NCI-H1417 treated with DMSO at 0.1 percent for 48 hours (cell line): Measurements from ENCODE around the gene NOP14.
A peak's percentile ranks its signal among the peaks of the same experiment; 100 is the strongest.
"Not testable (repeated sequence)": the region's sequence is repeated elsewhere in the genome, so short reads cannot be mapped to it uniquely, and the experiment has no call there.

Experiments
- DNase-seq: peaks from one replicate; lab custom pipeline; 2025; lab: John Stamatoyannopoulos, UW

NOP14 gene

DNA sequence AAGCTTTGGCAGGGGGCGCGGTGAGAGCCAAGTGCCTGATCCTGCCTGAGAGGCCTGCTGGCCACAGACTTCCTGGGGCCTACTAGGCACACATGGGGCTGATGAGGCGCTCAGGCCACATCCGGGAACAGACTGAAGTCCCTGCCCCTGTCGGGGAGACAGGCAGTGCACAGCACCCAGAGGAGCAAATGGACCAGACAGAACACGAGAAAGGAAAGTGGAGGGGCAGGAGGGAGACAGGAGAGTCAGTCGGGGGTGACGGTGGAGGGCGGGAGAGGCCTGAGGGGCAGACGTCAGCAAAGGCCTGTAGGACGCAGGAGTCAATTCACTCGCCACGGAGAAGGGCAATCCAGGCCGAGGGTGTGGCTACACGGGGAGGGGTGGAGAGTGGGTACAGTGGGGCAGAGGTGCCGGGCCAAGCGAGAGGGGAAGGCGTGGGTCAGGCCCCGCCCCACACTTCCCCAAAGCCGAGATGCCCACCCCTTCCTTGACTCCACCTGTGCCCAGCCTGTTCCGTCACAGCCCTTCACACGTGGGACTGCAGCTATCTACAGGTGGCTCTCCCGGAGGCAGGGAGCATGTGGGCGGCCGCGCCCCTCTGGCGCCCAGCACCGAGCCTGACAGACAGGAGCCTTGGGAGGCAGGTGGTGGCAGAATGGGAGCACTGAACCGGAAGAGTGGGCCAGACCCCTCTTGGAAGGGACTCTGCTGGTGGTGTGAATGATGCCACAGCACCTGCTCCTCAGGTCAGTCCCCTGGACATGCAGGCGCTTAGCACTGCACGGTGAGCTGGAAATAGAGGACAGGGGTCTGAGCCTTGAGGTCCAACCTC lies 20.5 kb downstream of the NOP14 start:
- DNase-seq = no peak

DNA sequence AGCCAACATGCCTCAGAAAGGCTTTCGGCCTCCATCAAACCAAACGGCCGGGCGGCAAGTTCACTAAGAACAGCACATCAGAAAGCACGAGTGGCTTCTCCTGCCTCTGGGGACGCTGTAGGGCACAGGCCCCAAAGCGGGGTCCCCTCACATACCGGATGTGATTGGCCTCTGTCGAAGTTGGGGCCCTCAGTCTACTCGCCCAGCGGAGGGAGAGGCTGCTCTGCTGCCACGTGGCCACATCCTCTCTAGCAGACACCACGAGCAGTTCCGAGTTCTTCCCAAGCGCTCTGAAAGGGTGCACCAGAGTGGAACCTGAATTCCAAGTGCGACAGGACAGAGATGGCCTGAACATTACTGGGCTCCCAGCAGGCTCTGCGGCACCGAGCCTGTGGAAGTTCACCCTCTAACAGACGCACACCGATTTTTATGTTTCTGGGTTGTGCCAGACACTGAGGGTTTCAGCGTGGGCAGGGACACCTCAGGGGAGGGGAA lies 21.1 kb downstream of the NOP14 start:
- DNase-seq = no peak

DNA sequence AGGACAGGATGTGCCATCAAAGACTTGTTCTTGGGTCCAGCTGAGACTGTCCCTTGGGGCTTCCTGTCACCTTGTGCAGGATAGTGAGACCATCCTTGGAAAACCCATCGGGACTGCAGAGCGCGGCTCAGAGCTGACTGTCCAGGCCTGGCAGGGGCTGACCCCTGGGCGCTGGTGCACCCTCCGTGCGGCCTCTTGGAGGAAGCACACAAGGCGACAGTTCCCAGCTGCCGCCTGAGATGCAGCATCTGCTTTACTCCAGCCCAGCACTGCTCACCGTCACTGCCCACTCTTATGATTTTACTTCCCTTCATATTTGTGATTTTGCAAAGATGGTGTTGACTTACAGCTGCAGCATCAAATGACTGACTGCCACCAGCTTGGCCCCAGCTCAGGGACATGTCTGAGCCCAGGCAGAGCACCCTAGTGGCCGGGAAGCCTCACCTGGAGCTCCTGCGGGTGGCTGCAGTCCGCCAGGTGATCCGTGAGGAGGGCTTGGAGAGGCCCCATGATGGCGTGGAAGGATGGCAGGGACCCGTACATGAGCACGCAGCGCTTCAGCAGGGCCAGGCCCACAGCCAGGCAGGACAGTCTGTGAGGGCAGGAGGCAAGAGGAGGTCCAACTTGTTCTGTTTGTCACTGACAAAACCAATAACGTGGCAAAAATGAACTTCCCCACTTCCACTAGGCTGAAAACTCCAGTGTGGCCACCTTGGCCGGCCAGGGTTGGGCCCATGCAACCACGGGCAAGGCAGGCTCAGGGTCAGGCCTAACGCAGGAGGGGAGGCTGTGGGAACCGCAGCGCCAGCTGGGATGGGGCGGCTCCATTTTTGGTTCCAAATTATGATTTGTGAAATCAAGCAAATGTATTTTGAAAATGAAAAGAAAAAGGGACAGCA lies 21.8 kb downstream of the NOP14 start:
- no peak for DNase-seq

DNA sequence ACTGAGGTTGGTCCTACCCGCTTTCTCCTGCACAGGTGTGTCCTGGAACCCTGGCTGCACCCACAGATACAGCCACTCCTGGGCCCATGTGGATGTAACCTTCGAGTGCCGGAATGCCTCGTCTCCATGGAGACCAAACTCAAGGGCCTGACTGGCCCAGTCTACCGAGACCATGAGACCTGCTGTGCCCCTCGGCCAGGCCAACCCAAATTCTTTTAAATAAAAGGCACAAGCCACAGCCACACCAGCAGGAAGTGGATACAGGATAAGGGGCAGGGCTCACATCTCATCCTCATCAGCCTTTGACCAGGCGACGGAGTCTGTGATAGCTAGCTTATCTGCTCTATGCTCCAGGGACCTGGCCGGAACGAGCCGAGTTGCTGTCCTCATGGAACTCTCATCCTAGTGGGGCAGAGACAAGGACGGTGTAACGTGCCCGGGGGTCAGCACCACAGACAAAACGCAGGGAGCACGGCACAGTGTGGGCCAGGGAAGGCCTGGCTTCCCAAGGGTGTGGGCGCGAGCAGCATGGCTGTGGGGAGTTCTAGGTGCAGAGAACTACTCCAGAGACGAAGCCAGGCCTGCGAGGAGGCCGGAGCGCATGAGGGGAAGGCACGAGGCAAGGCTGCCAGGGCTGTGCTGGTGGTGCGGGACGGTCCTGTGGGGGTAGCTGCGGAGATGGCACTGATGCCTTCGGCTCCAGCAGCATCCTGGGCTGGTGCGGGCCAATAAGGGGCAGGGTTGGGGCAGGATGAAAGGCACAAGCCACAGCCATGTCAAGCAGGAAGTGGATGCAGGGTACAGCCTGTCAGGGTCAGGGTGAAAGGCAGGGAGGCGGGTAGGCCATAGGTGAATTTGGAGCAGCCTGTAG lies 22.7 kb downstream of the NOP14 start:
- DNase-seq = no peak

DNA sequence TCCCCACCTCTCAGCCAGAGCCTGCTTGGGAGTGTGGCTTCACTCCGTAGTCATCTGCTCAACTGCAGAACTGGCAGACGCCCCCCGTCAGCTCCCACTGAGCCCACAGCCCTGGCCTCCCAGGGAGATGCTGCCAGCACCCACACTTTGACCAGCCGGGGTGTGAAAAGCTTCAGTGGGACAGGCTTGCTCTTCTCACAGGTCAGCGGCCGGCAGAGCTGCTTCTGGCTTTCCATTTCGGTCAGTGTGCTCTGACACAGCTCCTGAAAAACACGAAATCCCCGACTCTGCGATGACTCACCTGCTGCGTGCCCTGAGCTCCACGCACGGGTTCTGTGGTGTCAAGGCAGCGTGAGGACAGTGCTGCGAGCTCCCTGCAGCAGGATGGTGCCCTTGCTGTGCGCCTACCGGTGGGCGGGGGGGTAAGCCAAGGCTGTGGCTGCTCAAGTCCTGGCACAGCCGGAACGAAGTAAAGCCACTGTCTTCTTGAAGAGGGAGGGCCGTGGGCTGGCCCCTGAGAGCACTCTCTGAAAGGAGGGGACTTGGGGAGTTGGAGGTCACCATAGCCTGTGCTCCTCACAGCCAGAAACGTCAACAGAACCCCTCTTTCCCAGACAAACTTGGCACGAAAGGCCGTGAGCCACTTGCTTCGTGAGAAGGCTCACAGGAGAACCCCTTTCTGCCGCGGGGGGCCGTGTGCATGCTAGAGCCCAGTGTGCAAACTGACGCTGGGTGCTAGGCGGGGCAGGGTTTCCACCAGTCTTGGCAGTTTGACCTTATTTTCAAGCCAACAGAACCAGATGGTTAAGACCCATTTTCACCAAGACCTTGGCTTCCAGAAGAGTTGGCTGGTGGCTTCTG lies 23.6 kb downstream of the NOP14 start:
- DNase-seq = no peak

DNA sequence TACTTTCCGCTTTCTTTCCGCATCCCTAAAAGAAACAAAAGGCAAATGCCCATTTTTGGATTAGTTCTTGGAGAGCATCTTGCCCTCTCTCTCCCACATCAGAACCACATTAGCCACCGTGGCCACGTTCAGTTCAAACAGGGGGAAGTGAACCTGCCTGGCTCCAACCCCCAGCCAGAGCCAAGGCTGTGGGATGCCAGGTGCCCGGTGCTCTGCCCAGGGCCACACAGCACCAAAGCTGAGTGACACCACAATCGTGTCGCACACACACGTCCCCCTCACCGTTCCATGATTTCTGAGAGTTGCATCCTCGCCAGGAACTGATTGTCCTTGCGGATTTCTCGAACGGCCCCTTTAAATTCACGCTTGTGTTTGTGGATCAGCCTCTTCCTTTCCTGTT lies 24.3 kb downstream of the NOP14 start:
- DNase-seq = no peak

DNA sequence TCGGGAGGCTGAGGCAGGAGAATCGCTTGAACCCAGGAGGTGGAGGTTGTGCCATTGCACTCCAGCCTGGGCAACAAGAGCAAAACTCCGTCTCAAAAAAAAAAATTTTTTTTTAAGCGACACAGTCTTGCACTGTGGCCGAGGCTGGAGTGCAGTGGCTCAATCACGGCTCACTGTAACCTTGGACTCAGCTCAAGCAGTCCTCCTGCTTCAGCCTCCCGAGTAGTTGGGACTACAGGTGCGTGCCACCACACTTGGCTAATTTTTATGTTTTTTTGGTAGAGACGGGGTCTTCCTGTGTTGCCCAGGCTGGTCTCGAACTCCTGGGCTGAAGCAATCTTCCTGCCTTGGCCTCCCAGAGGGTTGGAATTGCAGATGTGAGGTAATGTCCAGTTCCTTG lies 24.8 kb downstream of the NOP14 start:
- DNase-seq = not testable (repeated sequence)

DNA sequence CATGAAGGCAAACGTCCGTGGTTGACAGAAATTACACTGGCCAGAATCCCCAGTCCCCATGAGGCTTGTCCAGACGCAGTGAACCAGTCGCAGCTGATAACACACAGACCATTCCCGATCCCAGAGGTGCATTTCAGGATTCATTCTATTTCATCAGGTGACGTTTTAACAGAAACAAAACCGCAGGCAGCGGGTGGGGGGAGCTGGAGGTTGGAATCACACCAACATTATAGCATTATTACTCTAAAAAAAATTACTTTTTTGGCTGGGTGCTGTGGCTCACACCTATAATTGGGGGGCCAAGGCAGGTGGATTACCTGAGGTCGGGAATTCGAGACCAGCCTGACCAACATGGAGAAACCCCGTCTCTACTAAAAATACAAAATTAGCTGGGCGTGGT lies 25.2 kb downstream of the NOP14 start:
- DNase-seq = no peak

DNA sequence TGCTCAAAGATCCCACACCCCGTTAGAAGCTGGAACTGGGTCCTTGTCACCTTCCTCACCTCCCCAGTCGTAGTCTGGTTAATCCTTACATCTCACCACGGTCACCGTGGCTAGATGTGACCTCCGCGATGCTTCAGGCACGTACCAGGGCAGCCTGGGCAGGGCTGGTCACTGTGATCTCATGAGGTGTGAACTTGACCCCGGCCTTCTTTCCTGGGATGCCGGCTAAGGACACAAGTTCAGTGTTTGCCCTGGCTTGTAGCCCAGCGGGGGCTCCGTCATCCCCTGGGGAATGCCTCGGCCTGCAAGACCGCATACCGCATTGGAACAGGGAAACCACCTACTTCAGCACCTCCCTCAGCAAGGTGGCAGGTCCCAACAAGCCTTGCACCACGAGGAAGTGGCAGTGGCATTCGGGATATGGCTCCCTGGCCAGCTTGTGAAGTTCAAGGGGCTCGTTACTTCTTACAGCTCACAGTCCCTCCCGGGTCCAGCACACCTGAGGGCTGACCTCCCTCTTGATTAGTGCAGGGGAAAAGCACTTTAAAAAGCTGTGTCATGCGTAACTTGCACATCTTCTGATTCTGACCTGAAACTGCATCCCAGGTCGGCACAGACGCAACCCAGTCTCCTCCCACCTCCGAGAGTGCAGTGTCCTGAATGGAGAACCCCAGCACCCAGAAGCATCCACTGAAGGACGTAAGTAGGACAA lies 25.9 kb downstream of the NOP14 start:
- DNase-seq = no peak

DNA sequence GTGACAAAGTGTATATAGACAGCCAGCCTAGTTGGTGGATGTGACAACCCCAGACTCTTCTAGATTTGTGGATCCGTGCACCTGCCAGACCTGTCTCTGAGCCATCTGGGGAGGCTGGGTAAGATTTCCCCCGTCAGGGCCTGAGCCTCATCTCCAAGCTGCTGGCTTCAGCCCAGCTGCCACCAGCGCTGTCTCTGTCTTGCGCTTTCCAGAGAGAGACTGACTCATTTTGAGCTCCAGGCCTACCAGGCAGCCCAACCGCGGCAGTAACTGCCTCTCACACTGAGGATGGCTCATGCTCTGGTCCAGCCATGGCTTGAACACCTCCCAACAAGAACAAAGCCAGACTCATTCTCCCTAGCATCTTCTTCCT lies 26.4 kb downstream of the NOP14 start:
- DNase-seq = no peak

DNA sequence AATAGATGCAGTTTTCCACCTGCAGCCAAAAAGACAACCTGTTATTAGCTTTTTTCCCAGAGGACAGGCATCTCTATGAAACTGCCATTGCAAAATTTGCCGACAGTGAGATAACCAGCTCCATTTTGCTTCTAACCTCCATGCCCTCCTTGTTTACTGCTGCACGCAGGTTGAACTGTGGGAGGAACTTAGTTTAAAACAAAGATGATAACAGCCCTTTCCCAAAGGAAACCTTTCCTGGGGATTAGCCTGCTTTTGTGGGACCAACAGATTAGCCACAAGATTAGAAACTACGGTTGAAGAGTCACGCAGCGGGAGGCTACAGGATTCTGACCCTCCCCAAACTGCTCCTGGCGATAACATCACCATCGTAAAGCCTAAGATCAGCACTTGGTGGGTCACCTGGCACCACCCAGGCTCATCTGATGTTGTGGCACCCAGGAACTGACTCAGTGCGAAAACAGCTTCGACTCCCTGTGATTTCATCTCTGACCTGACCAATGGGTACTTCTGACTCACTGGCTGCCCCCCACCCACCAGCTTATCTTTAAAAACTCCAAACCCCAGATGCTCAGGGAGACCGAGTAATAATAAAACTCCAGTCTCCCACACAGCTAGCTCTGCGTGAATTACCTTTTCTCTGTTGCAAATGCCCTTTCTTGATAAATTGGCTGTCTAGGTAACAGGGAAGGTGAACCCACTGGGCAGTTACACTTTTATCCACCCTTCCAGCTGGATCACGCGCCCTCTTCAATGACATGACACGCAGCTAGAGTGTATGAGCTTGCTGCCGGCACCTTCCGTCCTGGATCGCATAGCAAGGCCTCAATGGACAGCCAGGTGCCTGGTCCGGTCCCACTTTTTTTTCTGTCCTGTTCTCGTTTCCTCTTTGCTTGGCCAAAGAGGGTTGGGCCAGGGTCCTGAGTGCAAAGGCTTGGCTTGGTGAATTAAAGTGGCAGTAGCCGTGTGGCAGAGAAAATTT lies 27.2 kb downstream of the NOP14 start:
- DNase-seq = no peak

DNA sequence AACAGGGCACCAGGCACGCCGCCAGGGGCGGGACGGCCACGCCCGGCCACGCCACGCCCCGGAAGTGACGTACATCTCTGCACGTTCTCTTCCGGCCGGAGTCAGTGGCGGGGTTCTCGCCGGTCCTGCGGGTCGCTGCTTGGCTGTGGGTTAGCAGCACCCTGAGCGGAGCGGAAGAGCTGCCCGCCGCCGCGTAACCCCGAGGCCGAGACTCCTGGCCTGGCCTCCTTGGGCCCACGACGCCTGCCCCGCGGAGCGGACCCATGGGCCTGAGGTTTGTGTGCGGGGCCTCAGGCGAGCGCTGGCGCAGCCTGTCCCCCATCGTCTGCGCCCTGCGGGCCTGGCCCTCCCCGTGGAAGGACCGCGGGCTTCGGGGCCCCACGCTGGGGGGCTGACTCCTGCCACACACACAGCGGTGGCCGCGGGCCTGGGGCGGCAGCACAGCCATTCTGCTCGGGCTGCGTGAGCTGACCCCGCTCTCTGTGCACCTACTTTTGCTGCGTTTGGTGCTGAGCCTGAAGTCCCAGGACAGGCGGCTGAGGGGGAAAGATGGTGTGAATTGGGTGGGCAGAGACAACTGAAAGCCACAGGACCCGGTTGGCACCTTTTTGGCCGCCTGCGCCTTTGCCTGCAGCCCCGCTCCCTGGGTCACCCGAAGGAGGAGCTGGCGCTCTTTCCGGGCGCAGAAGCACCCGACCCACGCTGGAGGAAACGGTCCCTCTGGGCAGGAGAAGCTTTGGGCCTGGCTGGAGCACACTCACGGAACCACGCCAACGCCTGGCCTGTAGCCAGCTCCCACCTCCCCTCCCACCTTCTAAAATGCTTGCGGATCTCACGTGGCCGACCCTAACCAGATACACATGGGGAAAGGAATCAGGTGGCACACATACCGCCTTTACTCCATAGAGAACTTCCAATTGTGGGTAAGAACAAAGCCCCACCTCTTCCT lies 28.1 kb downstream of the NOP14 start:
- peak; percentile 51 for DNase-seq

DNA sequence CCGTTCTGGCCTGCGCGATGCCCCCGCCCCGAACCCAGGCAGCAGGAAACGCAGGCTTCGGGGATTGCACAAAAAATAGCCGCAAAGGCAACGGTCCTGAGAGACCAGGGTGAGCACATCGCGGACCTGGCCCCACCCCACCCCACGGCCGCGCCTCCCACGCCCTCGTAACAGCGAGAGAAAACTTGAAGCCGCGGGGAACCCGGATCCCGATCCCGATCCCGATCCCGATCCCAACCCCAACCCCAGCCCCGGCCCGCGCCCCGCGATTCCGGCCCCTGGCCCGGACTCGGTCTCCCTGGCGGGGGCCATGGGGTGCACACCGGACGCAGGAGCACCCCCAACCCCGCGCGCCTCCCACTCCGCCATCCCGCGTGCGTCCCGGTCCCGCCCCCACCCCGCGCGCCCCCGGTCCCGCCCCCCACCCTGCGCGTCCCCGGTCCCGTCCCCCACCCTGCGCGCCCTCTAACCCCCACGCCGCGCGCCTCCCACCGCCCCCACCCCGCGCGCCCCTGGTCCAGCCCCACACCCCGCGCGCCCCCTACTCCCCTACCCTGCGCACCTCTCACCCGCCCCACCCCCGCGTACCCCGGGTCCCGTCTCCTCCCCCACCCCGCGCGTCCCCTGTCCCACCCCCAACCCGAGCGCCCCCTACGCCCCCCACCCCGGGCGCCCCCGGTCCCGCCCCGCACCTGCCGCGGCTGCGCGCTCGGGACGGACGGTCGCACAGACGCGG lies 29.0 kb downstream of the NOP14 start:
- DNase-seq = no peak

DNA sequence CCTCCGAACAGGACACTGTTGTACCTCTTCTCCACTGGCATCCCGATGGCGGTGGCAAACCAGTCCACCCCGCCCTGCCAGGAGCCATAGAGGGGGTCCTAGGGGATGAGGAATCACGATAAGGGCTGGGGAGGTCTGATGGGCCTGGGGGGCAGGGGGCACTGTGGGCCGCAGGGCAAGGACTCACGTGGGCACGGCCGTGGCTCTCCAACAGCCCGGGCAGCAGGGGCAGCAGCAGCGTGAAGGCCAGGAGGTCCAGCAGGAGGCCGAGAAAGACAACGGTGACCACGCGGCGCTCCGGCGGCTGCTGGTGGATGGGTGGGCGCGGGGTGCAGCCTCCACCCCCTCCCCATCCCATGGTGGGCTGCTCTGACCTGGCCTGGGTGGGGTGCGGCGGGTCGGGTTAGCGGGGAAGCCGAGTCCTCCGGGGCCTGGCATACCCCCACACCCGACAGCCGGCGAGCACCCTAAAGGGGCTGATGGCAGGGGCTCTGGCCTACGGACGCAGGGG lies 29.6 kb downstream of the NOP14 start:
- DNase-seq = no peak

DNA sequence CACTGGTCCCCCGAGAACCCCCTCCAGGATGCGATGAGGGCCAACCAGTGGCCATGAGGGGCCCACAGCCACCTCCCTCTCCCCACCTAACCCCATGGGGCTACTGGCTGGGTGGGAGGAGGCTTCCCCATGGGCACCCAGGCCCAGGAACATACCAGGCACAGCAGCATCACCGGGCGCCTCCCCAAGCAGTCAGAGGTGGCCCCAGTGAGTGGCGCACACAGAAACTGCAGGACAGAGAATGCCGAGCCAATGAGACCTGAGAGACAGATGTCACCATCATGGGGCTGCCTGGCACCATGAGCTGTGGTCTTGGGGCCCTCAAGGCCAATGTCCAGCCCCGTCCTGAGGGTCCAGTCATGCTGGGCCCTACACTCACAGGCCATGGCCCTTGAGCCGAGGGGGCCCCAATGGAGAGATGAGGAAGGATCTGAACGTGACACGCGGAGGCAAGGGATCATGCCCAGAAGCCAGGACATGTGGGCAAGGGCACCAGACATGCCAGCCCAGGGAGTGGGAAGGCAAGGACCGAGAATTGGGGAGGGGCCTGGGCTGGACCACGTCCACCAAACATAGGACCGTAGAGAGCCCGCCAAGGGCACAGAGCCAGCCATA lies 30.1 kb downstream of the NOP14 start:
- no peak for DNase-seq

DNA sequence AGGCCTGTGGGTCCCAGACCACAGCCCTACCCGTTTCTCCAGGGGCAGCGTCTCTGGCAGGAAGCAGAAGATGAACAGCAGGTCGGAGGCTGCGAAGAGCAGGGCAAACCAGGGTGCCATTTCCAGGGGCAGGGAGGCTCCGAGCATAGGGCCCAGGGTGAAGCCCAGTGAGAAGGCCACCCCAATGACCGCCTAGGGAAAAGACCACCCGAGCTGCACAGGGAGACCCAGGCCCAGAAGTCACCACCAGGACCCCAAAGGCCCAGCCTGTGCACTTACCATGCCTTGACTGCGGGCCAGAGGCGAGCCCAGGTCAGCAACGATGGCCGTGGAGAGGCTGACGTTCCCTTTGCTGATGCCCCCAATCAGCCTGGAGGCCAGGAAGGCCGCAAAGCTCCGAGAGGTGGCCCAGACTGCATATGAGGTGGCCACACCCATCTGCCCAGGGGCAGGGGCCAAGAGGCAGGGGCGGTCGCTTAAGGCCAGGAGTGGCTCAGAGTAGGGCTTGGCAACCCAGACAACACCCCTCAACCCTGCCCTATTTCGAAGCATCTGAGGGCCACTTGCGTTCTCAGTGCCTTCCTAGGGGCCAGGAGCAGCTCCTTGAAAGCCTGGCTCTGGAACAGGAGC lies 30.8 kb downstream of the NOP14 start:
- no peak for DNase-seq
